A549 (cell line): ENCODE data around the gene TM7SF3. TPM values are rescaled to one million over a fixed set of nuclear protein-coding genes. Genes with fewer than 3 reads are reported as not detected.

Experiments
- ATAC-seq, 2 experiments: fragments of 200-7000 bp in 1 of 2; fragments of >200 bp in 1 of 2; cut with Nextera tagmentation in 1 of 2; cut with Tn5 transposase in 1 of 2; 3 replicates each; pipeline versions ENCODE4 v1.8.0 to v1.9.1; 2018 to 2020; ENCODE audit warnings: mild to moderate bottlenecking in 1 of 2, moderate library complexity in 1 of 2
- CTCF ChIA-PET: fragments of 300-600 bp; sonication (Branson Sonifier 250); formaldehyde crosslinking; extraction: SDS; loops from one replicate; lab custom pipeline; 2021; ENCODE audit warnings: antibody characterized with exemption, inconsistent platforms; lab: Yijun Ruan, JAX
- POLR2A ChIA-PET: fragments of 350-600 bp; formaldehyde crosslinking; extraction: SDS; loops from one replicate; lab custom pipeline; 2021; ENCODE audit warnings: antibody characterized with exemption, inconsistent platforms; lab: Yijun Ruan, JAX
- DNase-seq, 2 experiments: peaks; one replicate each; pipeline versions ENCODE4 v3.0.0 to v3.0.0-alpha.2; 2011 to 2016; ENCODE audit warnings: low read depth in 1 of 2, low spot score in 1 of 2
- FAIRE-seq: peaks from 2 replicates; lab custom pipeline; 2011; peaks lifted over from hg19 to GRCh38; lab: Jason Lieb, UNC
- H3K27ac ChIP-seq, 2 experiments: fragments of >200 bp; sonication (Bioruptor Twin); formaldehyde crosslinking; 3 replicates each; pipeline ENCODE4 v1.5.1; 2016 to 2017
- H3K4me1 ChIP-seq: fragments of >200 bp; sonication (Bioruptor Twin); formaldehyde crosslinking; 3 replicates; pipeline ENCODE4 v1.6.1; 2016
- H3K4me2 ChIP-seq: fragments of >200 bp; sonication (Bioruptor Twin); formaldehyde crosslinking; 3 replicates; pipeline ENCODE4 v1.6.1; 2016
- H3K4me3 ChIP-seq: fragments of >200 bp; sonication (Bioruptor Twin); formaldehyde crosslinking; 3 replicates; pipeline ENCODE4 v1.5.1; 2016
- H3K9me3 ChIP-seq: fragments of >200 bp; sonication (Bioruptor Twin); formaldehyde crosslinking; 3 replicates; pipeline ENCODE4 v1.6.1; 2016
- ATOH8 ChIP-seq: fragments of 250-450 bp; sonication (Bioruptor Pico); IDR thresholded peaks from 2 replicates; pipeline ENCODE4 v1.5.0; 2020; ENCODE audit warnings: low read depth, mild to moderate bottlenecking, moderate library complexity
- BCL3 ChIP-seq: fragments of >200 bp; sonication (Bioruptor Twin); formaldehyde crosslinking; IDR thresholded peaks from 3 replicates; pipeline ENCODE4 v1.6.1; 2016
- CBX2 ChIP-seq: fragments of 200-600 bp; sonication (generic); IDR thresholded peaks from 2 replicates; pipeline ENCODE4 v1.6.1; 2016; ENCODE audit warnings: low read depth, mild to moderate bottlenecking, borderline replicate concordance
- CHD2 ChIP-seq: fragments of 150-350 bp; IDR thresholded peaks from 2 replicates; pipeline ENCODE4 v1.6.1; 2014; ENCODE audit warnings: low read length; ENCODE audit not compliant: partially characterized antibody
- CHD4 ChIP-seq: fragments of 200-600 bp; sonication (generic); IDR thresholded peaks from 2 replicates; pipeline ENCODE4 v1.6.1; 2016; ENCODE audit warnings: antibody characterized with exemption, mild to moderate bottlenecking, borderline replicate concordance
- CTCF ChIP-seq: fragments of >200 bp; sonication (Bioruptor Twin); formaldehyde crosslinking; IDR thresholded peaks from 3 replicates; pipeline ENCODE4 v1.5.1; 2016
- E2F6 ChIP-seq: IDR thresholded peaks from 2 replicates; pipeline ENCODE4 v1.6.1; 2012; ENCODE audit warnings: low read depth, borderline replicate concordance
- EHF ChIP-seq: fragments of 250-450 bp; sonication (Bioruptor Pico); IDR thresholded peaks from 2 replicates; pipeline ENCODE4 v1.5.0; 2020; ENCODE audit warnings: mild to moderate bottlenecking
- FOSB ChIP-seq: fragments of 250-450 bp; sonication (Bioruptor Pico); IDR thresholded peaks from 2 replicates; pipeline ENCODE4 v1.5.0; 2020; ENCODE audit warnings: mild to moderate bottlenecking, moderate library complexity
- HES2 ChIP-seq: fragments of >200 bp; sonication (Bioruptor Twin); formaldehyde crosslinking; IDR thresholded peaks from 2 replicates; pipeline ENCODE4 v1.6.1; 2016
- JUNB ChIP-seq: fragments of >200 bp; sonication (Bioruptor Twin); formaldehyde crosslinking; IDR thresholded peaks from 2 replicates; pipeline ENCODE4 v1.6.1; 2016
- MAX ChIP-seq: IDR thresholded peaks from 2 replicates; pipeline ENCODE4 v1.6.1; 2012
- MYC ChIP-seq: IDR thresholded peaks from 2 replicates; pipeline ENCODE4 v1.6.1; 2012; ENCODE audit warnings: mild to moderate bottlenecking, inconsistent platforms, low read length, improper control_type of control experiment, borderline replicate concordance
- PHF8 ChIP-seq: fragments of 200-600 bp; sonication (generic); IDR thresholded peaks from 2 replicates; pipeline ENCODE4 v1.6.1; 2016; ENCODE audit warnings: low read depth, mild to moderate bottlenecking, antibody characterized with exemption, moderate library complexity, borderline replicate concordance
- RNF2 ChIP-seq: fragments of 200-600 bp; sonication (generic); IDR thresholded peaks from 2 replicates; pipeline ENCODE4 v1.6.1; 2016; ENCODE audit warnings: low read depth, mild to moderate bottlenecking, antibody characterized with exemption, moderate library complexity, borderline replicate concordance
- ZFP36 ChIP-seq: fragments of 450-650 bp; IDR thresholded peaks from 2 replicates; pipeline ENCODE4 v1.6.1; 2014; ENCODE audit warnings: borderline replicate concordance; ENCODE audit not compliant: partially characterized antibody
- ZSCAN20 ChIP-seq: fragments of 250-450 bp; sonication (Bioruptor Pico); IDR thresholded peaks from 2 replicates; pipeline ENCODE4 v1.8.0; 2022; ENCODE audit warnings: mild to moderate bottlenecking, moderate library complexity
- whole genome bisulfite sequencing: methylation state at CpG from one replicate; pipeline ENCODE4 v1.1.6; 2017; ENCODE audit errors: missing lambda C conversion rate; 5-methylcytosine and 5-hydroxymethylcytosine counted together
- polyA plus RNA-seq, 4 experiments: library from polyadenylated mRNA; depleted of rRNA in 3 of 4; stranded (reverse); fragments of >200 nt; fragmentation: RNase III in 1 of 4; extraction: RNeasy Plus Mini Kit Qiagen cat#74134 plus additional on column Dnase treatment in 1 of 4; gene quantifications; 2 replicates in 3 of 4; 3 replicates in 1 of 4; pipeline ENCODE4 v1.2.3, GENCODE V29; 2011 to 2017

The TM7SF3 gene
- polyA plus RNA-seq, 2 of the 4 experiments (the other 2 are of a cell fraction) = 67.8 to 177 TPM

- H3K4me1 ChIP-seq = peaks cover 12% of the 10 kb centered on the region; the same call in 2 of the 3 replicates
- H3K27ac ChIP-seq = no peak overlapping the region
- DNase-seq (no peak), FAIRE-seq (no peak), ATAC-seq (no peak)
- no peak for TF ChIP-seq ATOH8 (CRISPR knock-in tag)
- no peak for TF ChIP-seq CBX2
- no peak for TF ChIP-seq BCL3
- no peak for TF ChIP-seq ZSCAN20
- no peak for TF ChIP-seq RNF2
- no peak for TF ChIP-seq JUNB
- TF ChIP-seq CHD4 = no peak
- TF ChIP-seq CTCF = no peak
- no peak for TF ChIP-seq E2F6
- no peak for TF ChIP-seq MYC
- TF ChIP-seq HES2 = no peak
- TF ChIP-seq ZFP36 = no peak
- TF ChIP-seq CHD2 = no peak
- no peak for TF ChIP-seq FOSB
- TF ChIP-seq MAX = no peak
- H3K9me3 ChIP-seq = no peaks in the 10 kb centered on the region
- H3K4me3 ChIP-seq = no peak overlapping the region
- ChIA-PET POLR2A (no interaction called here), CTCF (no interaction called here)
- 93% methylated on average over 1 of the region's 1 CpG for WGBS
- H3K4me2 ChIP-seq = no peak overlapping the region
These were observed 65.9 kb downstream of the TM7SF3 start for GRCh38 chr12:26948309-26948708.

- 80% methylated on average over 1 of the region's 1 CpG for WGBS
- CTCF ChIA-PET = interaction anchor here (0.8 to 2.2 kb wide), 2 partner anchors 73 to 258 kb away, joined by 3 to 6 read pairs; partner anchors contain the start of gene TM7SF3
- Histone ChIP-seq H3K27ac (no peak overlapping the region), H3K4me2 (peak overlapping the region; percentile 91; the same call in 2 of the 3 replicates), H3K4me3 (no peak overlapping the region), H3K4me1 (peaks cover 47% of the 10 kb centered on the region; the same call in 2 of the 3 replicates), H3K9me3 (no peaks in the 10 kb centered on the region)
- POLR2A ChIA-PET = no interaction called here
- FAIRE-seq (no peak), DNase-seq (no peak), ATAC-seq (no peak)
- TF ChIP-seq PHF8 (no peak), EHF (CRISPR knock-in tag) (no peak), CTCF (no peak), MYC (no peak), FOSB (no peak), JUNB (no peak)
These were observed 73.0 kb downstream of the TM7SF3 start for GRCh38 chr12:26941215-26941594.
